HepG2 (cell line): ENCODE measurements around the gene SPACA9. TPM values are rescaled to one million over a fixed set of nuclear protein-coding genes. Genes with fewer than 3 reads are reported as not detected.

Experiments used
- ATAC-seq: fragments of 200-7000 bp; cut with Tn5 transposase; 3 replicates; pipeline ENCODE4 v1.9.1; 2020; ENCODE audit warnings: mild to moderate bottlenecking, moderate library complexity
- BruUV-seq: library from RNA; stranded (reverse); fragments of 400-500 nt; replicated peaks from 2 replicates; lab custom pipeline; 2021; lab: Mats Ljungman, UMichigan
- CTCF ChIA-PET: fragments of 300-600 bp; formaldehyde crosslinking; extraction: SDS; loops from one replicate; lab custom pipeline; 2021; ENCODE audit warnings: low total read pairs, inconsistent platforms, low intra/inter-chr PET ratio; lab: Yijun Ruan, JAX
- POLR2A ChIA-PET: fragments of 350-600 bp; sonication (Branson Sonifier 250); formaldehyde crosslinking; loops from one replicate; lab custom pipeline; 2020; ENCODE audit warnings: antibody characterized with exemption, inconsistent platforms; lab: Yijun Ruan, JAX
- DNase-seq: peaks from one replicate; pipeline ENCODE4 v3.0.0-alpha.2; 2015; ENCODE audit warnings: low spot score
- FAIRE-seq: peaks from 3 replicates; lab custom pipeline; 2011; peaks lifted over from hg19 to GRCh38; lab: Jason Lieb, UNC
- H2AFZ ChIP-seq: one replicate; pipeline ENCODE4 v1.6.1; 2011; ENCODE audit warnings: low read length, inconsistent platforms
- H3K27ac ChIP-seq: fragments of 300-600 bp; 3 replicates; pipeline ENCODE4 v1.8.0; 2011; ENCODE audit warnings: mixed run types, mild to moderate bottlenecking, mixed read lengths, low read length, inconsistent platforms; ENCODE audit not compliant: insufficient read depth; ENCODE audit errors: extremely low read length
- H3K27me3 ChIP-seq, 2 experiments: fragments of 200-600 bp in 1 of 2; 2 replicates in 1 of 2; 3 replicates in 1 of 2; pipeline versions ENCODE4 v1.6.0 to v1.8.0; 2011; ENCODE audit warnings: low read length in 2 of 2, mild to moderate bottlenecking in 2 of 2, moderate library complexity in 2 of 2, inconsistent platforms in 1 of 2; ENCODE audit not compliant: insufficient read depth in 2 of 2, control insufficient read depth in 1 of 2
- H3K36me3 ChIP-seq, 2 experiments: fragments of 200-600 bp in 1 of 2; replicated peaks in 1 of 2; 2 replicates in 1 of 2; 3 replicates in 1 of 2; pipeline versions ENCODE4 v1.5.1 to v1.8.0; 2011; ENCODE audit warnings: low read length in 2 of 2, inconsistent platforms in 1 of 2; ENCODE audit not compliant: insufficient read depth in 2 of 2, control insufficient read depth in 1 of 2
- H3K4me1 ChIP-seq: 2 replicates; pipeline ENCODE4 v1.5.1; 2012; ENCODE audit warnings: low read length, inconsistent platforms; ENCODE audit not compliant: insufficient read depth
- H3K4me2 ChIP-seq: 2 replicates; pipeline ENCODE4 v1.6.0; 2011; ENCODE audit warnings: low read depth, low read length, inconsistent platforms
- H3K4me3 ChIP-seq, 3 experiments: fragments of 200-600 bp in 1 of 3; sonication (generic), shearing (Covaris generic) in 1 of 3; replicated peaks in 1 of 3; 2 replicates each; pipeline ENCODE4 v1.5.1; 2011 to 2016; ENCODE audit warnings: low read length in 3 of 3, inconsistent platforms in 2 of 3, low read depth in 2 of 3, mild to moderate bottlenecking in 2 of 3, control low read depth in 1 of 3, mixed read lengths in 1 of 3; ENCODE audit not compliant: insufficient read depth in 1 of 3
- H3K79me2 ChIP-seq: one replicate; pipeline ENCODE4 v1.6.1; 2011; ENCODE audit warnings: low read length, inconsistent platforms; ENCODE audit not compliant: insufficient read depth
- H3K9ac ChIP-seq: 2 replicates; pipeline ENCODE4 v1.6.0; 2011; ENCODE audit warnings: mild to moderate bottlenecking, low read depth, low read length, inconsistent platforms; ENCODE audit not compliant: insufficient read depth
- H3K9me3 ChIP-seq: 2 replicates; pipeline ENCODE4 v1.5.1; 2012; ENCODE audit warnings: mild to moderate bottlenecking, low read length
- H4K20me1 ChIP-seq: 2 replicates; pipeline ENCODE4 v1.6.0; 2011; ENCODE audit warnings: inconsistent platforms, mild to moderate bottlenecking, low read length, moderate library complexity; ENCODE audit not compliant: insufficient read depth
- ZNF616 ChIP-seq: sonication (generic); formaldehyde crosslinking; IDR thresholded peaks from 2 replicates; pipeline ENCODE4 v1.5.0; 2020; ENCODE audit warnings: low read depth, mild to moderate bottlenecking, missing genetic modification reagents
- WGBS: methylation state at CpG from one replicate; pipeline ENCODE4 v1.1.6; 2017; ENCODE audit warnings: low lambda C conversion rate; 5-methylcytosine and 5-hydroxymethylcytosine counted together
- in situ Hi-C: cut with HindIII; loops from 2 replicates; pipeline ENCODE4 v1.10.0; 2017; ENCODE audit warnings: low pct_unique_long_range_greater_than_20kb; ENCODE audit not compliant: extremely low pct_ligation_motif_present
- intact Hi-C: fragments of 100-400 bp; cut with micrococcal nuclease; formaldehyde crosslinking; loops from one replicate; pipeline ENCODE4 v1.10.0; 2022; ENCODE audit not compliant: unreplicated experiment
- polyA plus RNA-seq, 8 experiments: library from polyadenylated mRNA; depleted of rRNA in 3 of 8; stranded (reverse) in 7 of 8; unstranded in 1 of 8; fragments of >200 nt; fragmentation: Illumina TruSeq in 4 of 8; extraction: Trizol in 4 of 8; gene quantifications; 2 replicates each; pipeline versions ENCODE4 v1.2.1 to v1.2.3, GENCODE V29; 2011 to 2016; ENCODE audit warnings: low read depth in 4 of 8, missing spikeins in 1 of 8, mixed read lengths in 1 of 8; ENCODE audit not compliant: insufficient read depth in 1 of 8
- total RNA-seq, 5 experiments: library from RNA; depleted of rRNA; stranded (reverse); fragments of >200 nt; fragmentation: Illumina TruSeq; extraction: Trizol; gene quantifications; 2 replicates each; pipeline ENCODE4 v1.2.3, GENCODE V29; 2016; ENCODE audit warnings: low read depth in 1 of 5
- TF ChIP-seq, protein P1 (sequence below): sonication (generic); formaldehyde crosslinking; IDR thresholded peaks from one replicate; pipeline ENCODE4 v1.5.1; 2020; ENCODE audit warnings: mild to moderate bottlenecking, missing genetic modification reagents; ENCODE audit errors: not compliant biosample characterization

The SPACA9 gene
- total and polyA plus RNA-seq, 2 of the 13 experiments (the other 11 are each of a cell fraction or from before 2014, with no cell fraction given), result 0.15 to 0.38 TPM

DNA sequence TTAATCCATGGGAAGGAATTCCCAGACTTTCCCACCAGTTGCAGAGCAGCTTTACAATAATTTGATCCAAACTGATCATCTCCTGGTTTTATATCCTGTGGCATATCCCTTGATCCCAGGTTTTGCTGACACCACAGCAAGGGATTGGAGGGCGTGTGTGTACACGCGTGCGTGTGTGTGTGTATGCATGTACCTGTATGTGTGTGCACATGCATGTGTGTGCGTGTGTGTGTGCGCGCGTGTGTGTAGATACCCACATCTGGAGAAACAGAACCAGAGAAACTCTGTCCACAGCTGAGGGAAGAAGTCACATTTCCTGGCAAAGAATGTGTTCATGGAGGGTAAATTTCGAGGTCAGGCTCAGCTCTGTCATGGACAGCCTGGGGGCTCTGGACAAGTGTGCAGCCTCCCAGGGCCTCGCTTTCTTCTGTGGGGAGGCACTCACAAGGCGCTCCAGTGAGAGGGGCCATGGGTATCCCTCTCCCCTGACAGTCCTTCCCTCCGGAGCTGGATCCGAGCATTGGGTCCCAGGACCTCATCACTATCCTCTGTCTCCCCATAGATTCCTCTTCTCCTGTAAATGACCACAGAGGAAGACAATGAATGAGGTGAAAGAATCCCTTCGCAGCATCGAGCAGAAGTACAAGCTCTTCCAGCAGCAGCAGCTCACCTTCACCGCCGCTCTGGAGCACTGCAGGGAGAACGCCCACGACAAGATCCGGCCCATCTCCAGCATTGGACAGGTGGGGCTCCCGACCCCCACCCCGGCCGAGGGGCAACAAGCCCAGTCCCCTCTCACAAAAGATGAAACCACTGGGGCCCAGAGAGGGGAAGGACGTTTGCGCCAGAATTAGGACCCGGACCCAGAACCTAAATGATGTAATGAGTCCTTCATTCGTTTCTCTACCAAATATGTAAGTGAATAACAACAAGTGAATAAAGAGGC is 4.9 kb downstream of the SPACA9 start:
- in situ Hi-C loops, result no loop called here
- no peaks in the 10 kb centered on the region for H3K27me3 ChIP-seq
- H2AFZ ChIP-seq, result no peak overlapping the region
- FAIRE-seq, result no peak
- no peaks in the 10 kb centered on the region for H3K79me2 ChIP-seq
- intact Hi-C loops, result no loop called here
- POLR2A ChIA-PET, result no interaction called here
- no peaks in the 10 kb centered on the region for H4K20me1 ChIP-seq
- no peaks in the 10 kb centered on the region for H3K9me3 ChIP-seq
- no TSS peak for BruUV-seq
- H3K27ac ChIP-seq, result no peak overlapping the region
- no peak for DNase-seq
- ATAC-seq, result no peak
- TF ChIP-seq, protein P1, sequence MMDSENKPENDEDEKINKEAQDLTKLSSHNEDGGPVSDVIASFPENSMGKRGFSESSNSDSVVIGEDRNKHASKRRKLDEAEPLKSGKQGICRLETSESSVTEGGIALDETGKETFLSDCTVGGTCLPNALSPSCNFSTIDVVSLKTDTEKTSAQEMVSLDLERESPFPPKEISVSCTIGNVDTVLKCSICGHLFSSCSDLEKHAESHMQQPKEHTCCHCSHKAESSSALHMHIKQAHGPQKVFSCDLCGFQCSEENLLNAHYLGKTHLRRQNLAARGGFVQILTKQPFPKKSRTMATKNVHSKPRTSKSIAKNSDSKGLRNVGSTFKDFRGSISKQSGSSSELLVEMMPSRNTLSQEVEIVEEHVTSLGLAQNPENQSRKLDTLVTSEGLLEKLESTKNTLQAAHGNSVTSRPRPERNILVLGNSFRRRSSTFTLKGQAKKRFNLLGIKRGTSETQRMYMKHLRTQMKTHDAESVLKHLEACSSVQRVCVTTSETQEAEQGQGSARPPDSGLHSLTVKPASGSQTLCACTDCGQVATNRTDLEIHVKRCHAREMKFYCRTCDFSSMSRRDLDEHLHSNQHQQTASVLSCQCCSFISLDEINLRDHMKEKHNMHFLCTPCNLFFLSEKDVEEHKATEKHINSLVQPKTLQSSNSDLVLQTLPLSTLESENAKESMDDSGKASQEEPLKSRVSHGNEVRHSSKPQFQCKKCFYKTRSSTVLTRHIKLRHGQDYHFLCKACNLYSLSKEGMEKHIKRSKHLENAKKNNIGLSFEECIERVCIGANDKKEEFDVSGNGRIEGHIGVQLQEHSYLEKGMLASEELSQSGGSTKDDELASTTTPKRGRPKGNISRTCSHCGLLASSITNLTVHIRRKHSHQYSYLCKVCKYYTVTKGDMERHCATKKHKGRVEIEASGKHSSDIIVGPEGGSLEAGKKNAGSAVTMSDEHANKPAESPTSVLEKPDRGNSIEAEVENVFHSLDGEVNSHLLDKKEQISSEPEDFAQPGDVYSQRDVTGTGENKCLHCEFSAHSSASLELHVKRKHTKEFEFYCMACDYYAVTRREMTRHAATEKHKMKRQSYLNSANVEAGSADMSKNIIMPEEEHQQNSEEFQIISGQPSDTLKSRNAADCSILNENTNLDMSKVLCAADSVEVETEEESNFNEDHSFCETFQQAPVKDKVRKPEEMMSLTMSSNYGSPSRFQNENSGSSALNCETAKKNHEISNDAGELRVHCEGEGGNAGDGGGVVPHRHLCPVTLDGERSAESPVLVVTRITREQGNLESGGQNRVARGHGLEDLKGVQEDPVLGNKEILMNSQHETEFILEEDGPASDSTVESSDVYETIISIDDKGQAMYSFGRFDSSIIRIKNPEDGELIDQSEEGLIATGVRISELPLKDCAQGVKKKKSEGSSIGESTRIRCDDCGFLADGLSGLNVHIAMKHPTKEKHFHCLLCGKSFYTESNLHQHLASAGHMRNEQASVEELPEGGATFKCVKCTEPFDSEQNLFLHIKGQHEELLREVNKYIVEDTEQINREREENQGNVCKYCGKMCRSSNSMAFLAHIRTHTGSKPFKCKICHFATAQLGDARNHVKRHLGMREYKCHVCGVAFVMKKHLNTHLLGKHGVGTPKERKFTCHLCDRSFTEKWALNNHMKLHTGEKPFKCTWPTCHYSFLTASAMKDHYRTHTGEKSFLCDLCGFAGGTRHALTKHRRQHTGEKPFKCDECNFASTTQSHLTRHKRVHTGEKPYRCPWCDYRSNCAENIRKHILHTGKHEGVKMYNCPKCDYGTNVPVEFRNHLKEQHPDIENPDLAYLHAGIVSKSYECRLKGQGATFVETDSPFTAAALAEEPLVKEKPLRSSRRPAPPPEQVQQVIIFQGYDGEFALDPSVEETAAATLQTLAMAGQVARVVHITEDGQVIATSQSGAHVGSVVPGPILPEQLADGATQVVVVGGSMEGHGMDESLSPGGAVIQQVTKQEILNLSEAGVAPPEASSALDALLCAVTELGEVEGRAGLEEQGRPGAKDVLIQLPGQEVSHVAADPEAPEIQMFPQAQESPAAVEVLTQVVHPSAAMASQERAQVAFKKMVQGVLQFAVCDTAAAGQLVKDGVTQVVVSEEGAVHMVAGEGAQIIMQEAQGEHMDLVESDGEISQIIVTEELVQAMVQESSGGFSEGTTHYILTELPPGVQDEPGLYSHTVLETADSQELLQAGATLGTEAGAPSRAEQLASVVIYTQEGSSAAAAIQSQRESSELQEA, result no peak
- no peak for TF ChIP-seq ZNF616 (CRISPR knock-in tag)
- TF ChIP-seq, all 625 proteins: peak for 0
- no peak overlapping the region for H3K4me3 ChIP-seq
- no peak overlapping the region for H3K9ac ChIP-seq
- 77% methylated on average over 25 of the region's 27 CpGs for WGBS
- H3K36me3 ChIP-seq, result no peaks in the 10 kb centered on the region
- H3K4me1 ChIP-seq, result peaks cover 22% of the 10 kb centered on the region
- CTCF ChIA-PET, result no interaction called here
- H3K4me2 ChIP-seq, result no peak overlapping the region
